Ovary (tissue), 3 donors: ENCODE measurements around the gene BUD13.

ENCODE experiments used
- EP300 ChIP-seq: sonication (generic); formaldehyde crosslinking; IDR thresholded peaks from one replicate; pipeline ENCODE4 v1.6.1; 2017; ENCODE audit warnings: antibody characterized with exemption
- POLR2A ChIP-seq: fragments of 450-650 bp; IDR thresholded peaks from one replicate; pipeline ENCODE4 v1.6.1; 2017; ENCODE audit warnings: antibody characterized with exemption, mild to moderate bottlenecking, moderate library complexity
- TF ChIP-seq, protein P1 (sequence below), 3 donors: fragments of 450-650 bp in 2 of 3; fragments of 200-600 bp in 1 of 3; IDR thresholded peaks; one replicate each; pipeline versions ENCODE4 v1.5.1 to v1.8.0; 2016 to 2022; ENCODE audit warnings: antibody characterized with exemption in 3 of 3, mild to moderate bottlenecking in 1 of 3
- donor health status: DM: no; HTN: no; CAD: no.

DNA sequence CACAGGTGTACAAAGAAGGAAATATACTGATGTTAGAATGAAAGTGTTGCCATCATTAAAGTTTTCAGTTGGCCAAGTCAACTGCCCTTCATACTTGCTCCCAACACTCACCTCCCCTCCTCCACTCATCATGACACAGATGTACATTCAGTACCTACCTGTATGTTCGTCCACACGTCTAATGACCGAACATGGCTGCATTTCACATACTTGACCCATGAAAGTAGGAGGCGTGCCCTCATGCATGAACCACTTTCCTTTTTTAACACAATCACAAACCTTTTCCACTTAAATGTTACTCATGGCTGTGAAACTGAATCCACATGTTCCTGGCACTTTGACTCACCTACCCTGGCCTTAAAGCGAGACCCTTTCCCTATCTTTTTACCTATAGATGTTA is 3.2 kb upstream of the BUD13 start:
- TF ChIP-seq POLR2A (no peak), EP300 (no peak)
- TF ChIP-seq, protein P1, sequence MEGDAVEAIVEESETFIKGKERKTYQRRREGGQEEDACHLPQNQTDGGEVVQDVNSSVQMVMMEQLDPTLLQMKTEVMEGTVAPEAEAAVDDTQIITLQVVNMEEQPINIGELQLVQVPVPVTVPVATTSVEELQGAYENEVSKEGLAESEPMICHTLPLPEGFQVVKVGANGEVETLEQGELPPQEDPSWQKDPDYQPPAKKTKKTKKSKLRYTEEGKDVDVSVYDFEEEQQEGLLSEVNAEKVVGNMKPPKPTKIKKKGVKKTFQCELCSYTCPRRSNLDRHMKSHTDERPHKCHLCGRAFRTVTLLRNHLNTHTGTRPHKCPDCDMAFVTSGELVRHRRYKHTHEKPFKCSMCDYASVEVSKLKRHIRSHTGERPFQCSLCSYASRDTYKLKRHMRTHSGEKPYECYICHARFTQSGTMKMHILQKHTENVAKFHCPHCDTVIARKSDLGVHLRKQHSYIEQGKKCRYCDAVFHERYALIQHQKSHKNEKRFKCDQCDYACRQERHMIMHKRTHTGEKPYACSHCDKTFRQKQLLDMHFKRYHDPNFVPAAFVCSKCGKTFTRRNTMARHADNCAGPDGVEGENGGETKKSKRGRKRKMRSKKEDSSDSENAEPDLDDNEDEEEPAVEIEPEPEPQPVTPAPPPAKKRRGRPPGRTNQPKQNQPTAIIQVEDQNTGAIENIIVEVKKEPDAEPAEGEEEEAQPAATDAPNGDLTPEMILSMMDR (IDR thresholded peaks at IDR 0.05): no peak
